ENCODE measurements around the gene KIR2DL3.

KIR2DL3 gene

GRCh38 chr19:54795758-54796157, 57.4 kb downstream of the KIR2DL3 start:
- no peak for DNase-seq (ENCODE audit: low read depth)

Measured in T-helper 22 cell (primary cell).